ENCODE results near the gene ZNF263. TPM values are rescaled to one million over a fixed set of nuclear protein-coding genes. Genes with fewer than 3 reads are reported as not detected.

Gene ZNF263
- total and polyA plus RNA-seq, 2 of the 13 experiments (the other 11 are each of a cell fraction or from before 2014, with no cell fraction given): 10.2 to 41.2 TPM

- TF ChIP-seq DBP (CRISPR knock-in tag; IDR thresholded peaks at IDR 0.05; ENCODE audit: not compliant biosample characterization): no peak
- TF ChIP-seq ZBTB37 (CRISPR knock-in tag; IDR thresholded peaks at IDR 0.05): no peak
- TF ChIP-seq ZBTB26 (CRISPR knock-in tag; IDR thresholded peaks at IDR 0.05; ENCODE audit: borderline replicate concordance): no peak
- no peak for TF ChIP-seq KDM3A (CRISPR knock-in tag; IDR thresholded peaks at IDR 0.05; ENCODE audit: low read depth)
- no peak for TF ChIP-seq ZBTB7A (CRISPR knock-in tag; IDR thresholded peaks at IDR 0.05)
- no peak for TF ChIP-seq ATM (IDR thresholded peaks at IDR 0.05; ENCODE audit: borderline replicate concordance)
- TF ChIP-seq AHR (CRISPR knock-in tag; IDR thresholded peaks at IDR 0.05): no peak
- TF ChIP-seq SSRP1 (CRISPR knock-in tag; IDR thresholded peaks at IDR 0.05): no peak
Measured at GRCh38 chr16:3252967-3253366, 30.3 kb upstream of the ZNF263 start (continued).

- ChIA-PET CTCF (ENCODE audit: low intra/inter-chr PET ratio, low total read pairs) (no interaction called here), POLR2A (no interaction called here)
- no TSS peak for BruUV-seq (replicated peaks)
- Histone ChIP-seq H3K79me2 (ENCODE audit: insufficient read depth, low read length) (no peaks in the 10 kb centered on the region), H4K20me1 (ENCODE audit: insufficient read depth, low read length) (no peaks in the 10 kb centered on the region), H3K27me3 (ENCODE audit: control insufficient read depth in 1 of 2, insufficient read depth in 2 of 2, low read length in 2 of 2) (peaks cover 10 to 44% of the 10 kb centered on the region in 2 experiments; a peak in 4 of 5 replicates), H3K27ac (ENCODE audit: extremely low read length, insufficient read depth, low read length) (no peak overlapping the region), H3K9me3 (ENCODE audit: low read length) (no peaks in the 10 kb centered on the region), H2AFZ (ENCODE audit: low read length) (no peak overlapping the region), H3K4me2 (ENCODE audit: low read depth, low read length) (no peak overlapping the region), H3K9ac (ENCODE audit: insufficient read depth, low read depth, low read length) (no peak overlapping the region), H3K4me3 (replicated peaks in 1 of 3; ENCODE audit: insufficient read depth in 1 of 3, low read depth in 2 of 3, low read length in 3 of 3) (no peak overlapping the region), H3K4me1 (ENCODE audit: insufficient read depth, low read length) (peaks cover 28% of the 10 kb centered on the region), H3K36me3 (replicated peaks in 1 of 2; ENCODE audit: control insufficient read depth in 1 of 2, insufficient read depth in 2 of 2, low read length in 2 of 2) (no peaks in the 10 kb centered on the region)
- ATAC-seq (no peak), FAIRE-seq (no peak), DNase-seq (ENCODE audit: low spot score) (no peak)
- TF ChIP-seq CSRNP1 (CRISPR knock-in tag; IDR thresholded peaks at IDR 0.05): no peak
- TF ChIP-seq ZBTB39 (CRISPR knock-in tag; IDR thresholded peaks at IDR 0.05): no peak
- no peak for TF ChIP-seq MTA1 (CRISPR knock-in tag; IDR thresholded peaks at IDR 0.05; ENCODE audit: borderline replicate concordance)
- 46% methylated on average over 17 of the region's 35 CpGs for WGBS (ENCODE audit: low lambda C conversion rate)
- intact Hi-C loops (cut with micrococcal nuclease; ENCODE audit: unreplicated experiment): no loop called here
- in situ Hi-C loops (cut with HindIII; ENCODE audit: extremely low pct_ligation_motif_present, low pct_unique_long_range_greater_than_20kb): no loop called here
Measured at GRCh38 chr16:3254309-3254708, 29.0 kb upstream of the ZNF263 start.

Data from HepG2 (cell line).